GM12875 (cell line): ENCODE measurements around the gene CLDN4.

Source experiments
- H3K4me3 ChIP-seq: one replicate; pipeline ENCODE4 v1.5.1; 2011; ENCODE audit warnings: low read depth, low read length, control low read depth
- CTCF ChIP-seq: IDR thresholded peaks from 2 replicates; pipeline ENCODE4 v1.5.1; 2011; ENCODE audit warnings: low read depth, mild to moderate bottlenecking, control low read depth, inconsistent platforms, low read length, moderate library complexity, borderline replicate concordance; ENCODE audit not compliant: insufficient read depth

The CLDN4 gene

DNA sequence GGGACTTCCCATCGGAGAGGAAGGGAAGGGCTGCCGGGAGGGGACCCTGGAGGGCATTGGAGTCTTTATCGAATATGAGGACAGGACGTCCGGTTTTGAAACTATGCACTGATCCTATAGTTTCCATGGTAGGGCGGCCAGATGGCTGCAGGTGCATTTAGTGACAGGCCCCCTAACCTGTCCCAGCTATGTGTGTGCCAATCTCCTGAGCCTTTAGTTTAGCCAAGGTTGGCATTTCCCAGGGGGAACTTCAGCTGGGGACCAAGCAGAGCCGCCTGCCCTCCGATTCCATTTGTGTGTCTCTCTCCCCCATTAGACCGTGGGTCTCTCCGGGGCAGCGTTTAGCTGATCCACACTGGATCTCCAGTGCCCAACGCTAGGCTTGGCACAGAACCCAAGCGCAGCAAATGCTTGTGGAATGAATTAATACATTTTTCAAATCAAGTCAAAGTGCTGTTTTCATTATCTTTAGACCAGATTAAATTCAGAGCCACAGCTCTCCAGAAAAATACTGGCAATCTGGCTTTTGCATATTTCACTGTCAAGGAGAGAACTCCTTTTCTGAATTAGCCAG, 50.0 kb downstream of the CLDN4 start:
- no peak overlapping the region for H3K4me3 ChIP-seq
- TF ChIP-seq CTCF, result no peak

DNA sequence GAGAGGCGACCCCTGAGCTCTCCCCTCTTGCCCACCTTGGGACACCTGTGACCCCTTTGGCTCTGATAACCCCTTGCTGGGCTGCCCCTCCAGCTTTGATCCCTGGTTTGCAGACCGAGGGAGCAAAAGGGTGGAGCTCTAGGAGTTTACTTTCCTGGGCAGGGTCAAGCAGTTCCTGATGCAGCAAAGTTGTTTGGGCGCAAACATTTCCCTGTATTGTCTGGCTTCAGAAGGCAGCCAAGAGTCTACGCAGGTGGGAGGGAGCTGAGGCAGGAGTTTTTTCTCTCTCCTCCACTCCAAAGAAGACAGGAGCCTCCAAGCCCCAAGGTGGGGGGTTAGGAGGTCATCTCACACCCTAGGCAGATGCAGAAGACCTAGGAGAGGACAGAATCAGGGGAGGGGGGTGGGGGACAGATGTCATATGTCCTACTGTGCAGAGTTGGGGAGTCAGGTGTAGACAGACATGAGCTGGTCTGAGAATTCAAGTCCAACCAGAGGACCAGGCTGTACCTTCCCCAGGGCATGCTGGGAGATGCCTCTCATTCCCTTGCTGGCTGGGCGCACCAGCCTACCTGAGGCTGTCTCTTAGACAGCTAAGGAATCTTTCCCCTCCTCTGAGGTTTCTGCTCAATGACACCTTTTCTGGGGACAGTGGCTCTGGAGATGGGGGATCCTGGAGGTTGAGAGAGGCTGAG, 50.7 kb downstream of the CLDN4 start:
- no peak overlapping the region for H3K4me3 ChIP-seq
- TF ChIP-seq CTCF, result no peak

GRCh38 chr7:73882047-73882402, 51.2 kb downstream of the CLDN4 start:
- no peak for TF ChIP-seq CTCF
- H3K4me3 ChIP-seq, result no peak overlapping the region
